Peyer's patch (tissue), 4 donors: ENCODE measurements around the gene ILKAP. TPM values are rescaled to one million over a fixed set of nuclear protein-coding genes. Genes with fewer than 3 reads are reported as not detected.

Experiments
- DNase-seq, 3 donors: peaks; one replicate each; pipeline ENCODE4 v3.0.0-alpha.2; 2017 to 2019
- H3K27ac ChIP-seq, 4 donors: fragments of 200-600 bp; sonication (generic); one replicate each; pipeline ENCODE4 v1.5.1; 2016 to 2019
- H3K27me3 ChIP-seq, 2 donors: fragments of 200-600 bp; sonication (generic); one replicate each; pipeline ENCODE4 v1.5.1; 2019
- H3K36me3 ChIP-seq, 3 donors: fragments of 200-600 bp; sonication (generic); one replicate each; pipeline ENCODE4 v1.5.1; 2016 to 2019
- H3K4me1 ChIP-seq, 4 donors: fragments of 200-600 bp; sonication (generic); one replicate each; pipeline ENCODE4 v1.5.1; 2016 to 2019
- H3K4me3 ChIP-seq, 4 donors: fragments of 200-600 bp; sonication (generic); 1 replicate in 3 of 4; 2 replicates in 1 of 4; pipeline ENCODE4 v1.5.1; 2016 to 2019; ENCODE audit warnings: mild to moderate bottlenecking in 1 of 4
- H3K9me3 ChIP-seq, 4 donors: fragments of 200-600 bp; sonication (generic); one replicate each; pipeline ENCODE4 v1.5.1; 2016 to 2019; ENCODE audit warnings: mild to moderate bottlenecking in 1 of 4
- POLR2A ChIP-seq, 2 donors: fragments of 450-650 bp; IDR thresholded peaks; one replicate each; pipeline ENCODE4 v1.5.1; 2017; ENCODE audit warnings: antibody characterized with exemption in 2 of 2, mild to moderate bottlenecking in 2 of 2, moderate library complexity in 2 of 2
- total RNA-seq, 4 donors: library from RNA; depleted of rRNA; stranded (reverse); fragments of >200 nt; gene quantifications; one replicate each; pipeline ENCODE4 v1.1.0, GENCODE V29; 2016
- TF ChIP-seq, protein P1 (sequence below), 6 experiments: fragments of 450-650 bp in 4 of 6; fragments of 200-600 bp in 2 of 6; sonication (generic) in 1 of 6; IDR thresholded peaks; one replicate each; pipeline ENCODE4 v1.5.1; 2017 to 2019; ENCODE audit warnings: antibody characterized with exemption in 6 of 6, mild to moderate bottlenecking in 3 of 6, moderate library complexity in 1 of 6

The ILKAP gene
- total RNA-seq, 4 donors from 2014 or later, result 35.7 to 52.4 (median 43.8) TPM

DNA sequence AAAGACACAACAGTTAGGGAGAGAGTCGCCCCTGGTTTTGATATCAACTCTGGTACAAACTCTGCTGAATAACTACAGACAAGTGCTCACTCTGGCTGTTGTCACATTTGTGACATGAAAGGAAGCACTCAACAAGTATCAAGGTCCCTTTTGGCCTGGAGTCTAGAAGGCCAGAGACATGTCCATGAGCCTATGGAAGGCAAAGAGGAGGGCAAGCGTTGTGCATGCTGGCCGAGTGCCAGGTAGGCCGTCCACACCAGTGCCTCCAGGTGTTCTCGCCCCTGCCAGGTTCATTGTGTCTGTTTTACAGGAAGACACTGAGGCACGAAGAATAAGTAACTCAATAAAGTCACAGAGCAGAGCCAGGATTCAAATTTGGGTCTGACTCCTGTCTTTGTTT is 21.1 kb downstream of the ILKAP start:
- no peak for DNase-seq
- peaks cover 0 to 100% (median 0%) of the 10 kb centered on the region in 3 donors for H3K36me3 ChIP-seq

DNA sequence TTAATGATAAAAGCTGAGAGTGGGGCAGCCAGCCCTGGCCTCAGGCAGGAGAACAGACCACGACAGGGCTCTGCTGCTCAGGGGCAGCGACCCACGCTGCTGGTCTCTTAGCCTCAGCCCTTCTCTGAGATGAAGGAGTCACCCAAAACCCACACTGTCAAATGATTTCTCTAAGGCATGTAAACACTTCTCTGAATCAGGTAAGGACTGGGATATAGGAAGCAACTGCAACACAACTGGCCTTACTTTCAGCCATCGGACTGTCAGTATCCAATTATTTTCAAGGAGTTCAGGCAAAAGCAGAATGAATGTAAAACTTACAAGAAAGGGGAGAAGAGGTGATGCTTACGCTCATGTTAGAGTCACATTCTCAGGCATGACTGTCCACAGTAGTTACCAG is 22.9 kb downstream of the ILKAP start:
- H3K36me3 ChIP-seq, result peaks cover 0 to 94% (median 0%) of the 10 kb centered on the region in 3 donors
- H3K9me3 ChIP-seq, result no peaks in the 10 kb centered on the region

More for the DNA sequence above, 21.1 kb downstream of the ILKAP start:
- H3K9me3 ChIP-seq, result no peaks in the 10 kb centered on the region
- TF ChIP-seq, protein P1, sequence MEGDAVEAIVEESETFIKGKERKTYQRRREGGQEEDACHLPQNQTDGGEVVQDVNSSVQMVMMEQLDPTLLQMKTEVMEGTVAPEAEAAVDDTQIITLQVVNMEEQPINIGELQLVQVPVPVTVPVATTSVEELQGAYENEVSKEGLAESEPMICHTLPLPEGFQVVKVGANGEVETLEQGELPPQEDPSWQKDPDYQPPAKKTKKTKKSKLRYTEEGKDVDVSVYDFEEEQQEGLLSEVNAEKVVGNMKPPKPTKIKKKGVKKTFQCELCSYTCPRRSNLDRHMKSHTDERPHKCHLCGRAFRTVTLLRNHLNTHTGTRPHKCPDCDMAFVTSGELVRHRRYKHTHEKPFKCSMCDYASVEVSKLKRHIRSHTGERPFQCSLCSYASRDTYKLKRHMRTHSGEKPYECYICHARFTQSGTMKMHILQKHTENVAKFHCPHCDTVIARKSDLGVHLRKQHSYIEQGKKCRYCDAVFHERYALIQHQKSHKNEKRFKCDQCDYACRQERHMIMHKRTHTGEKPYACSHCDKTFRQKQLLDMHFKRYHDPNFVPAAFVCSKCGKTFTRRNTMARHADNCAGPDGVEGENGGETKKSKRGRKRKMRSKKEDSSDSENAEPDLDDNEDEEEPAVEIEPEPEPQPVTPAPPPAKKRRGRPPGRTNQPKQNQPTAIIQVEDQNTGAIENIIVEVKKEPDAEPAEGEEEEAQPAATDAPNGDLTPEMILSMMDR (IDR thresholded peaks at IDR 0.05), result no peak
- no peak for TF ChIP-seq POLR2A (IDR thresholded peaks at IDR 0.05)
- H3K4me1 ChIP-seq, result no peaks in the 10 kb centered on the region
- no peaks in the 10 kb centered on the region for H3K27me3 ChIP-seq
- H3K4me3 ChIP-seq, result no peak overlapping the region
- no peak overlapping the region for H3K27ac ChIP-seq

DNA sequence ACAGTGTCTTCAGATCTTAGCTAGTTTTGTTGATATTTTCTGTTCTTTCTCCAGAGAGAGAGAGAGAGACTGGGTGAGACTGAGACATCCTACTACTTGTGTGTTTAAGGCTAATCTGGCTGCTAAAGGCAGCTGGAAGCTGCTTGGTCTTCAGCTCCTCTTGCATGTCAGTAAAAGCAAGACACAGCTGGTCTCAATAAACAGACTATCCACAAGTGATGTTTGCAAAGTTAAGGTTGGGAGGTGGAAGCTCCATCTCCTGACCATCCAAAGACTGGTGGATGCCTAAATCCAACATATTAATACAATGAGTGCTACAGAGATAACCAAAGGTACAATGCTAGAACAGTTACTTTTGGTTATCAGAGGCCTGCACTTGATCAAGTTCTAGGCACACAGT is 26.9 kb downstream of the ILKAP start:
- no peak for DNase-seq
- Histone ChIP-seq H3K4me1 (no peaks in the 10 kb centered on the region), H3K27ac (peak overlapping the region in 2 of 4 donors; percentile 12 to 56), H3K9me3 (no peaks in the 10 kb centered on the region), H3K36me3 (peaks cover 0 to 85% (median 0%) of the 10 kb centered on the region in 3 donors), H3K27me3 (no peaks in the 10 kb centered on the region), H3K4me3 (no peak overlapping the region)
- no peak for TF ChIP-seq POLR2A (IDR thresholded peaks at IDR 0.05)
- TF ChIP-seq, protein P1 (IDR thresholded peaks at IDR 0.05), result no peak

More for the DNA sequence above, 22.9 kb downstream of the ILKAP start:
- TF ChIP-seq, protein P1 (IDR thresholded peaks at IDR 0.05), result no peak
- no peak for TF ChIP-seq POLR2A (IDR thresholded peaks at IDR 0.05)
- H3K27me3 ChIP-seq, result no peaks in the 10 kb centered on the region
- no peaks in the 10 kb centered on the region for H3K4me1 ChIP-seq
- no peak overlapping the region for H3K27ac ChIP-seq
- no peak overlapping the region for H3K4me3 ChIP-seq
- no peak for DNase-seq

DNA sequence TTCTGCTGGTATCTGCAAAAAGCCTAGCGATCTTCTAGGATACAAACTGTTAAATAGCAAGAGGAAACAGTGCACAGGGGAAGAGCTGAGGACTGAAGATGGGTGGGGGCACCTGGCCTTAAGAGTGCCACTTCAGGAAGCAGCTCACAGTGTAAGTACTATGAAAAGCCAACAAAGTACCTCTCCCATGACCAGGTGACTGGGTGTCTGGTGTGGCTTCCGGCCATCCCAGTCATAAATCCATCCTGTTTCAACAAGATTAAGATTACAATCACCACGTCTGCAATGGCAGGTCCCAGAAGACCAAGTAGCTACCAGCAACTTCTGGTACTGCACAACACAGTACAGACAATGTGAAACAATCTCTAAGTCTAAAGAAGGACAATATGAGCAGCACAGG is 28.8 kb downstream of the ILKAP start:
- peaks cover 0 to 79% (median 0%) of the 10 kb centered on the region in 3 donors for H3K36me3 ChIP-seq
- H3K27me3 ChIP-seq, result no peaks in the 10 kb centered on the region
- TF ChIP-seq, protein P1 (IDR thresholded peaks at IDR 0.05), result no peak
- TF ChIP-seq POLR2A (IDR thresholded peaks at IDR 0.05), result no peak
- H3K9me3 ChIP-seq, result no peaks in the 10 kb centered on the region
- H3K4me1 ChIP-seq, result peaks cover 0 to 5% (median 0%) of the 10 kb centered on the region in 4 donors
- DNase-seq, result no peak
- H3K27ac ChIP-seq, result no peak overlapping the region
- no peak overlapping the region for H3K4me3 ChIP-seq

DNA sequence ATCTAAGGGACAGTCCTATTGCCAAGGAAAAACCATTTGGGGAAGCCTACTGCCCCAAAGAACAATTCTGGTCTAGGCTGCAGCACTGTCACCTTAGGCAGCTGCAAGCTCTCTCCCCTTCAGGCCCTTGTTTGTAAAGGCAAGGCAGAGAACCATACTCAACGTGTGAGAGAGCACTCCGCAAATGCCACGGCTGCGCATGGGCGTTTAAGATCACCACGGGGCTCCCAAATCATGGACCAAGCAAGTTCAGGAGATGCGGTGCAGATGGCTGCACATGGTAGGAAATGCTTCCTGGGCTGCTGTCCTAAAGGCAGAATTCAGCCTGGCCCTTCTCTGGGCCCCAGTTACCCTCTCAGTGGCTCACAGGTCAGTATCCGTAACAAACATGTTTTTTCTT is 29.2 kb downstream of the ILKAP start:
- Histone ChIP-seq H3K27ac (no peak overlapping the region), H3K36me3 (peaks cover 0 to 79% (median 0%) of the 10 kb centered on the region in 3 donors), H3K4me3 (no peak overlapping the region), H3K27me3 (no peaks in the 10 kb centered on the region), H3K4me1 (peaks cover 0 to 8% (median 0%) of the 10 kb centered on the region in 4 donors), H3K9me3 (no peaks in the 10 kb centered on the region)
- no peak for TF ChIP-seq POLR2A (IDR thresholded peaks at IDR 0.05)
- TF ChIP-seq, protein P1 (IDR thresholded peaks at IDR 0.05), result no peak
- no peak for DNase-seq

DNA sequence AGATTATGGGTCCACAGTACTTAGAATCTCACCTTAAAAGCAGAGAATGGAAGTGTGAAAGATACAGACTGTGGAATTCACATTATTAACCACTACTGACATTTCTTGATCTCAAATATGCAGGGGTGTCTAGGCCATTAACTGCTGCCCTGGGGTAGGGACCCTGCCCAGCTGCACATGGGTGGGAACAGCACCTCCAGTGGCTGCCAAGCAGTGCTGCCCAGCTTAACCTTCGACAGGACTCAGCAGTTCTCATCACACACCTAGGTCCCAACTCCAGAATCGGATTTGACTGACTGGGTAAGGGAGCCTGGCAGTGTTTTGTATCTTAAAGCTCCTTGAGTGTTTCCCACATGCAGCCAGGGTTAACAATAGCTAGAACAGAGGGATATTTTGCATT is 29.8 kb downstream of the ILKAP start:
- no peak for TF ChIP-seq POLR2A (IDR thresholded peaks at IDR 0.05)
- TF ChIP-seq, protein P1 (IDR thresholded peaks at IDR 0.05), result no peak
- Histone ChIP-seq H3K27me3 (no peaks in the 10 kb centered on the region), H3K4me1 (peaks cover 0 to 8% (median 0%) of the 10 kb centered on the region in 4 donors), H3K4me3 (no peak overlapping the region), H3K27ac (no peak overlapping the region), H3K9me3 (no peaks in the 10 kb centered on the region), H3K36me3 (peaks cover 0 to 79% (median 0%) of the 10 kb centered on the region in 3 donors)
- DNase-seq, result no peak
